GM19372 (cell line): Measurements from ENCODE around the gene ZYG11A.
A peak's percentile ranks its signal among the peaks of the same experiment; 100 is the strongest.

ENCODE experiments used
- ATAC-seq: cut with Tn5 transposase; IDR thresholded peaks from one replicate; pipeline ENCODE4 v1.9.1; 2021; ENCODE audit warnings: mild to moderate bottlenecking, low read depth, moderate library complexity; ENCODE audit not compliant: unreplicated experiment

ZYG11A gene

DNA sequence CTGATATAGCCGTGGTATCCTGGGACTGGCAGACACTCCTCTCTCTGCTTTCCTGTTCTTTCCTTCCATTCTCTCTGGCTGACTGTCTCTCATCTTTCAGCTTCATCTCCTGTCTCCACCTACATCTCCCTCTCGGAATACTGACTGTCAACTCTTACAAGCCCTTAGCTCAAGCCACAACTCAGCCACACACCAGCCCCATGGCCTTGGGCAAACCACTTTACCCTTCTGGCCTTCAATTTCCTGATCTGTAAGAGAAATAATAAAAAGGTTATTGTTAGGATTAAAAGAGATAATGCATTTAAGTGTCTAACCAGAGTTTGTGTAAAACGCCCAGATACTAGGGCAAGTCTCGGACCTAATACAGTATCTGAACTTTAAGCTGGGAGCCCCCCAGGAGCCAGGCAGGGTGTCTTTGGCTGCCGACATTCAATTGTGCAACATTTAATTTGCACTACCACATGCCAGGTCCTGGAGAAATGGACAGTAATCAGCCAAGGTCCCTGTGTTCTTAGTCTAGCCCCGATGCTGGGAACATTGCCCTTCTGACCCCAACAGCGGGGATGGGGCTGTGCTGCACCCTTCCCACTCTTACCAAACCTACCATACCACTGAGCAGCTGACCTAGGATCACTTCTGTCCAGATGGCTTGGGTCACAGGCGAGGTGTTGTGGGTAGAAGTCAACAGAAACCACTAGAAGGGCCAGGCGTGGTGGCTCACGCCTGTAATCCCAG is 73.8 kb downstream of the ZYG11A start:
- ATAC-seq: no peak

DNA sequence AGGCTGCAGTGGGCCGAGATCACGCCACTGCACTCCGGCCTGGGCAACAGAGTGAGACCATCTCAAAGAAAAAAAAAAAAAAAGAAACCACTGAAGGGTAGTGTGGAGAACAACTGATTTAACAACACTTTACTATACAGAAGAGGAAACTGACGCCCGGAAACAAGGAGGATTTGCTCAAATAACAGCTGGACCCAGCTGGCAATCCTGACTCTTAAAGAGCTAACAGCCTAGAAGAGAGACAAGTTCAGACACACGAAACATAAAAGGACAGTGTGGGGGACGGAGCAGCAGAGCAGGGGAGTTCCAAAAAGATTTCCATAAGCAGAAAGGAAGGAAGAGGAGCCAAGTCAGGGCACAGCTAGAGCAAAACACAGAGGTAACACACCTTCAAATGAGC is 74.6 kb downstream of the ZYG11A start:
- ATAC-seq: no peak

DNA sequence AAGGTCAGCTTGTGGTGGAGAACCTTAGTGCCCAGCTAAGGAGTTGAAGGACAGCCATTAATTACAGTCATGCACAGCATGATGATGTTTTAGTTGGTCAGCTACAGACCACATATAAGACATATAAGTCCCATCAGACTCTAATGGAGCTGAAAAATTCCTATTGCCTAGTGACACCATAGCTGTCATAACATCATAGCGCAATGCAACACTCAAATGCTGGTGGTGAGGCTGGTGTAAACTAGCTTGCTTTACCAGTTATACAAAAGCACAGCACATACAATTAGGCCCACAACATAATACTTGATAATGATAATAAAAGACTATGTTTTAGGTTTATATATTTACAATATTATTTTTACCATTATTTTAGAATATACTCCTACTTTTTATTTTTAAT is 75.0 kb downstream of the ZYG11A start:
- ATAC-seq: no peak

DNA sequence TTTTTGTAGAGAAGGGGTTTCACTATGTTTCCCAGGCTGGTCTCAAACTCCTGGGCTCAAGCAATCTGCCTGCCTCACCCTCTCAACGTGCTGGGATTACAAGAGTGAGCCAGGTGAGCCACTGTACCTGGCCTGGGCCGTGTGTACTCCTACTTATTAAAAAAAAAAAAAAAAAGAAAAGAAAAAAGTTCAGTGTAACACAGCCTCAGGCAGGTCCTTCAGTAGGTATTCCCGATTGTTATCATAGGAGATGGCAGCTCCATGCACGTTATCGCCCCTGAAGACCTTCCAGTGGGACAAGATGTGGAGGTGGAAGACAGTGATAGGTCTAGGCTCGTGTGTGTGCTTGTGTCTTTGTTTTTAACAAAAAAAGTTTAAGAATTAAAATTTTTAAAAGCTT is 75.6 kb downstream of the ZYG11A start:
- ATAC-seq: no peak

DNA sequence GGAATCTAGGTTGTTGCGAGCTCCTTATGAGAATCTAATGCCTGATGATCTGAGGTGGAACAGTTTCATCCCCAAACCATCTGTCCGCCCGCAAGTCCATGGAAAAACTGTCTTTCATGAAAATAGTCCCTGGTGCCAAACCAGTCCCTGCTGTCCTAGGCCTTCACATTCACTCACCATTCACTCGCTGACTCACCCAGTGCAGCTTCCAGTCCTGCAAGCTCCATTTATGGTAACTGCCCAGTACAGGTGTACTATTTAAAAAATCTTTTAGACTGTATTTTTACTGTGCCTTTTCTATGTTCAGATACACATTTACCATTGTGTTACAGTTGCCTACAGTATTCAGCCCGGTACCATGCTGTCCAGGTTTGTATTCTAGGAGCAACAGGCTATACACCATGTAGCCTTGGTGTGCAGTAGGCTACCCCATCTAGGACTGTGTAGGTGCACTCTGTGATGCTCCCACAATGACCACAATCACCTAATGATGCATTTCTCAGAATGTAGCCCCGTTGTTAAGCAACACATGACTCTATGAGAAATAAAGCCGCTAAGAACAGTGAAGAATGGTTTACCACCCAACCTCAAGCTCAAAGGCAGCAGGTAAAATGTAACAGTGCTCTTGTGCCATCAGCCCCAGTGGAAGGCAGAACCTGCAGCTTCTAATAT is 76.6 kb downstream of the ZYG11A start:
- ATAC-seq: no peak

DNA sequence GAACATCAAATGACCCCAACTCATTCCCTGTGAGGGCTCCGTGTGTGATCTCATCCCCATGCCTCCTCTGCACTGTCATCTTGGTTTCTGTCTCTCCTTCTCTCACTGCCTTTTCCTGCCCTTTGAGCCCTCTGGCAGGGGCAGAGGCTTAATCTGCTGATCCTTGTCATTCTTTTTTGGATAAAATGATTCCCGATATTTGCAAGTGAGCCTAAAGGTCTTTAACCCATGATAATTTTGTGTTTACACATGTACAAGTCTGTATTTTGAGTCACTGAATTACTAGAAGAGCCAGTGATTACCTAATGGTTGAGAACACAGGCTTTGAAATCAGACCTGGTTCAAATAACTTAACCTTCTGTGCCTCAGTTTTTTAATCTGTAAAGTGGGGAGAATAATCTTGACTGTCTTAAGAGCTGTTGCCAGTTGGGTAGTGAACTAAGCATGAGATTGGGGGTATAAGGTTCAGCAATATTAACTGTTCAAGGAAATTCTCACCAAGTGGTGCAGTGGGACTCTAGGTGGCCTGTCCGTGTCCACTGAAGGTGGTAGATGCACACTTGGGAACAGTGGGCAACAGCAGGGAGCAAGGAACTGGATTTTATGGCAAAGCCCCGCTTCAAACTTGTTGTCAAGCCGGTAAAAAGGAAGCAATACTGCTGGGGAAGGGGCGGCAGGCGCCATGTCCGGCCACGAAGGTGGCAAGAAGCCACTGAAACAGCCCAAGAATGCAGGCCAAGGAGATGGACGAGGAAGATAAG is 77.3 kb downstream of the ZYG11A start:
- ATAC-seq: no peak

DNA sequence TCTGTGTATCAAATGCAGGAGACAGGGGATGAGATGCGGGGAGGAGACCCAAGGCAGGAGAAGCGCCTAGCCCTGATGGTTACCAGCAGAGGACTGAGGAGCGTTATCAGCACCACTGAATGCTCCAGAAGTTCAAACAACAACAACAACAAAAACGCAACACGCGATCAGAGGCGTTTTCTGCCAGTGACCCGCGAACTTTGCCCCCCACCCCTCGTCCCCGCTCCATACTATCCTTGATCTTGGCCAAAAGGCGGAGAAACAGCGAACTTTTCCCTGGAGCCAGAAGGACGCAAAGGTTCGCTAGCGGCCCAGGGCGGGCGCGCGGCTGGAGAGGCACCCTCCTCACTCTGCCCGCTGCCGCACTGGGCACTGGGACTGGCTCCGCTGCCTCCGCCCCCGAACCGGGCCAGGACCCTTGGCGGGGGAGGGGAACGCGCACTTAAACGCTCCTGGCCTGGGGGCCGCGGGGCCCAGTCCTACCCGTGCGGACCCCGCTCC is 78.3 kb downstream of the ZYG11A start:
- no peak for ATAC-seq

DNA sequence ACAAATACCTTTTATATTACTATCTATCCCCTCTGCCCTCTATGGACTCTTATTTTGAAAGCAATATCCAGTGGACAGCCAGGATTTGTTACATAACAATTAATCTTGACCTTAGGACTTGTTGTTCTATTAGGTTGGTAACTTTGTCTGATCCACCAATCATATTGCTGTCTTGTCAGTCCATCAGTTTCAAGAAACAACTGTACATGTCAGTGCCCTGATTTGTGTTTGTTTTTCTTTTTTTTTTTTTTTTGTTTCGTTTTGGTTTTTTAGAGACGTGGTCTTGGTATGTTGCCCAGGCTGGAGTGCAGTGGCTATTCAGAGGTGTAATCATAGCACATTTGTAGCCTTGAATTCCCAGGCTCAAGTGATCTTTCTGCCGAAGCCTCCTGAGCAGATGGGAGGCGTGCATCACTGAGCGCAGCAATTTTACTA is 83.0 kb downstream of the ZYG11A start:
- ATAC-seq: no peak

DNA sequence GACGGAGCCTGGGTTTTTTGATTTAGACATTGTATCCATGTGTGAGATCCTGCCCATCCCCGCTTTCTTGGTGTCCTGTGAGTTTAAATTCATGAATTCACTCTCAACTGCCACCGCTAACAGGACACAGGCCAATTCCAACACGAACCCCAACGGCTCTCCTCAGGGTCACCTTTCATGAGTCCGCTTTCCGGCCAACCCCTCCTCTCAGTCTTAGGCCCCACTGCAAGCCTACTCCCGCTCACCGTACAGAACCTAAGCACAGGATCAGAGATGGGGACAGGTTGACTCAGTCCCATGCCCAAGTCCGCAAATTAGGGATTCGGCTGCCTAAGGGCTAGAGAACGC is 84.3 kb downstream of the ZYG11A start:
- ATAC-seq: peak; percentile 16

DNA sequence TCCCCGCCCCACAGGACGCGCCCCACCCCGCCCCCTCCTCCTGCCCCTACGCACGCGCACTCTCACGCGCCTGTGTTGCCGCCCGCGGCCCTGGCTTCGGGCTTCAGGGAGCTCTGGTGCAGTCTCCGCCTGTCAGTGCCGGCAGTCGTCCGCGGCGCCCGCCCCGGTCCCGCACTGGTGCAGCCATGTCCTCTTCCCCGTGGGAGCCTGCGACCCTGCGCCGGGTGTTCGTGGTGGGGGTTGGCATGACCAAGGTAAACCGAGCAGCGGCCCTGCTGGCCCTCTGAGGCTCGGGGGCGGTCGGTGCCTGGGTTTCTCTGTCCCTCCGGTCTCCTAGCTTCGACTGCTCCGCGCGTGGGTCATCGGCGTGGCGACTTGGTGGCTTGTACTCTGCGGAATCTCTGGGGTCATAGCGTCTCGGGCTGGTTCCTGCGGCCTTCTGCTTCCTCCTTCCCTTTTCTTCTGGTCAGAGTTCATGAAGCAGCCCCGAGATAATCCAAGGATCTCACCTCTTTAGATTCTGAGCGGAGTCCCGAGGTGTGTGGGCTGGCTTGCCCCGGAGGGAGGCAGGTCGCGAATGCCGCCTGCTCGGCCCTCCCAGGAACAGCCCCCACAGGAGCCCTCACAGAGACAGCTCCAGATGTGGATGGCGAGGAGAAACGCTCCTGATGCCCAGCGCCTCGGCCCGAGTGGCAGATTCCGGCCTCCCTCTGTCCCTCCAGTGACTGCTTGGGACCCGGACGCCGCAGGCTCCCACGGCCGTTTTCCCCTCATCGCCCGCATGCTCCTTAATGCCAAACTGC is 84.9 kb downstream of the ZYG11A start, which contains the start of gene SCP2:
Gene SCP2 (plus strand): TSS at position 65 of the 803 bp plus-strand sequence. CDS start 121 bp downstream, at position 186.
- ATAC-seq: peak; percentile 79

DNA sequence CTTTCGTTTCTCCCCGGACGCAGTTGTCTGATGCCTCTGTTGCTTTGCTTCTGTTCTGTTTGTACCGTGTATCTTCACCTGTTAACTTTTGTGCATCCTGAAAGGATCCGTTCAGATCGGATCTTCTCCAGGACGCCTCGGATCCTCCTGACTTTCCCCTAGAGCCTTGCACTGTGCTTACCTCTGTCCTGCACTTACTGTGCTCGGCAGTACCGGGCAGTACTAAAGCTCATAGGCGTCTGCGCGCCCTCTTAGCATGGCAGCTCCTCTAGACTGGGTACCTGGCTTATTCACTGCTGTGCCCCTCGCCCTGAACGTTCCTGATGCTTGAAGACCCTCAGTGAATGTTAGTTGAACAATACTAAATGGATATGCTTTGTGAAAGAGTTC is 85.5 kb downstream of the ZYG11A start:
- ATAC-seq: peak; percentile 6

DNA sequence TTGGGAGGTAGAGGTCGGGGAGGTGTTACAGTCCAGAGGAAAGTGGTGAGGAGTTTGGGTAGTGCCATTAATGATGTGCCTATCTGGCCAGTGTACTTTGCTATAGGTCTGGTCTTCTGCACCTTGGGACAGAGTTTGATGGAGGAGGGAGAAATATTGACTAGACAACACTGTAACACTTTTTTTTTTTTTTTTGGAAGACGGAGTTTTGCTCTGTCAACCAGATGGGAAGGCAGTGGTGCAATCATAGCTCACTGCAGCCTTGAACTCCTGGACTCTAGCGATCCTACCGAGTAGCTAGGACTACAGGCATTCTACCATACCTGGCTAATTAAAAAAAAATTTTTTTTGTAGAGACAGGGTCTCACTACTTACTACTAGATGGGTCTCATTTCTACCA is 86.5 kb downstream of the ZYG11A start:
- no peak for ATAC-seq

DNA sequence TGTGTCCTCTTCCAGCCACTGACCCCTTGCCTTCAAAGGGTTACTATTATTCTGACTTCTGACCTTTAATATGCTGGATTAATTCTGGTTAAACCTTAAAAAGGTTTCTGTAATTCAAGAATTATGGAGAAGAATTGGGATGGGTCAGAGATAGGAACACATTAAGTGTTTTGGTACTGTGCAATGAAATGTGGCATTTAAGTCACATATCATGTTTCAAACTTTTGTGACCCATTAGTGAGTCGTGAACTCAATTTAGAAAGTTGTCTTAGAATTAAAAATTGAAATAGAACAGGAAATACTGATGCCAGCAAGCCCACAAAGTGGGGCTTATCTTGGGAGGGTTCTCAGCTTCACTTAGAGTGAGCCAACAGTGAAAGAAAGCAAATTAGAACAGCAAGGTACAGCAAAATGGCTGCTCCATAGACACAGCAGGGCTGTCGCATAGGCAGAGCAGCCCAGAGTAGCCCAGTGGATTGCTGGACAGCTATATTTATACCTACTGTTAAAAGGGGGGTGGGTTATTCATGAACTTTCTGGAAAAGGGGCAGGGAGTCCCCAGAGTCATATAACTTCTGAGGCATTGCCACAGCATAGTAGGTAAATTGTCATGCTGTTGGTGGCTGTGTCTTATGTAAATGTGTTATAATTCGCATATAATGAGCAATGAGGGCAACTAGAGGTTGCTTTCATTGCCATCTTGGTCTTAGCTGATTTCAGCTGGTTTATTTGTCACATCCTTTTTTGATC is 95.0 kb downstream of the ZYG11A start:
- ATAC-seq: no peak

DNA sequence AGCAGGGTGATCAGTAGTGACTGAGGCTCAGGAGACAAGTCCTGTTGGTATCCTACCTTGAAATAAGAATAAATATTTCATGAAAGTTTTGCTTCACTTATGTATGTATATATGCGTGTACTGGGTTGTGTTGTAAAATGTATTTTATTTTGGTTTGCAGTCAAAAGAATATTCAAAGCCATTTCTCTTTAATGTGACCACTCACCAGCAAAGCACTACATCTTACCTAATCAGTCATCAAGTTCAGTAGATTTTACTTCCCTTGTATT is 95.6 kb downstream of the ZYG11A start:
- ATAC-seq: no peak

DNA sequence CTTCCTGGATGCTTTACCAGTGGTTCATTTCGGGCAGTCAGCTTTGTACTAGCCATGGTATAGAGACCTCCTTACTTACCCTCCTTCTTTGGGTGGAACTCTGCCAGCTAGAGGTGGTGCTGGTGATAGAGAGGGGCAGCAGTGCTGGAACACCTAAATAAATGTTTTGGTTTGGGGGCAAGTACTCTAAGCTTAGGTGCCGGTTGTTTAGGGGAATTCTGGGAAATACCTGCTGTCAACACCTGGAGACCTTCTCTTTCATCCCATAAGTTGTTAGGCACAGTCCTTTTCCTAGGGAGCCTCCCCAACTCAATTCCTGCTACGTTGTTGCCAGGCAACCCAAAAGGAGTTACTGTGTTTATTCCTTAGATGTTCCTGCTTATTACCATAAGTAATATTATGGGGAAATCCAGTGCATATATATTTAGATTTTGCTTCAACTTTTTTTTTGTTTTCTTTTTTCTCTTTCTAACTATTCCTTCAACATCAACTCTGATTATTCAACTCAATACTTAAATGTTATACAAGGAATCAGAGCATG is 101.4 kb downstream of the ZYG11A start:
- ATAC-seq: no peak

DNA sequence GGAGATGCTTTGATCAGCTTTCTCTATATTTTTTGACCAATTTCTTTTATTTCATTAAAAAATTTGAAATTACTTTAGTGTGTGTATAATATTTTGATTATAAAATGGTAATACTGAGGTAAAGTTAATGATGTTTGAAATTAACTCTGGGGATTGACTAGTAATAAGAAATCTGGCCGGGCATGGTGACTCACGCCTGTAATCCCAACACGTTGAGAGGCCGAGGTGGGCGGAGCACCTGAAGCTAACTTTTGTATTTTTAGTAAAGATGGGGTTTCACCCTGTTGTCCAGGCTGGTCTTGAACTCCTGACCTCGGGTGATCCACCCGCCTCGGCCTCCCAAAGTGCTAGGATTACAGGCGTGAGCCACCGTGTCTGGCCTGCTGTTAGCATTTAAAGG is 102.0 kb downstream of the ZYG11A start:
- no peak for ATAC-seq
